ENCODE measurements around the gene DCP2.

DCP2 gene

DNA sequence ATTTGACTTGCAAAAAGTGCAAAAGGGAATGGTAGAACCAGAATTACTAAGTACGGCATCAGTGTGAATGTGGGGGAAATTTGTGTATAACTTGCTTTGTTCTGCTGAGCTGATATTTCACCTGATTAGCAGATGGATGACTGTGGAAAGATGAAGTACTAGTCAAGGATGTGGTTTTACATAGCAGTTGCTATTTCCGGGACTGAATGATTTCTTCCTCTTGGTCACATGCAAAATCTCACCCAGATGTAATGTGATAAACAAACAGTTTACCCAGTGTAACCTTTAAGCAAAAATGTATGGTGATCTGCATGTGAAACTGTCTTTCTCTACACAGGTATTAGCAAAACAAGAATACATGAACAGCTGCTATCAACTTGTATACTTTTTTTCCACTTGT lies 46.1 kb downstream of the DCP2 start:
- DNase-seq (ENCODE audit: low spot score) = no peak

DNA sequence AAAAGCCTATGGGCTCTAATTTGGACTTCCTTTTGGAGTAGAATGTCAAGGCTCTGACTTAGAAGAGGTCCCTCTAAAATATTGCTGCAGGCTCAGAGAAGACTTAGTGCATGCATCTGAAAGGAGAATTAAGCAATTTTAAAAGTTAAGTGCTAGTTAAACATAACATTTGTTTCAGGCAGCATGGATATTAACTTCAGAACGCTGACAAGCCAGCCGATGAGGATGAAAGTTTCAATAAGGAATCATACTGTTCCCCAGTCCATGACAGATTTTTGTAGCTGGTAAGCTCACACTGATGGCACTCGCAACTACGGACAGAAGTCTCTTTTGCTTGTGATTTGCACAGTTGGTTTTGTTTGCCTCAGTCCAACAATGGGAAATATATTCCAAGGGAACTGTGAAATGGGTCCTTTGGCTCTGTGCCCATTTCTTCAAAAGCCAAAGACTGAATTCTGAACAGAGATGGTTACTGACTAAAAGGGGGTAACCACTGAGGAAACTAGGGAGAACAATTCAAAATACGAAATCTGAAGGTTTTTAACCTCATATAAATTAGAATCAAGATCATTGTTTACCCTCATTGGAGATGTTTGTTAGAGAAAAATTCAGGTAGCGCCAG lies 47.6 kb downstream of the DCP2 start:
- no peak for DNase-seq (ENCODE audit: low spot score)

- DNase-seq (ENCODE audit: low spot score) = no peak
These were observed 49.0 kb downstream of the DCP2 start for GRCh38 chr5:113025596-113025995.

- no peak for DNase-seq (ENCODE audit: low spot score)
These were observed 49.6 kb downstream of the DCP2 start for GRCh38 chr5:113026211-113026610.

- DNase-seq (ENCODE audit: low spot score) = no peak
These were observed 50.4 kb downstream of the DCP2 start for GRCh38 chr5:113027015-113027414.

DNA sequence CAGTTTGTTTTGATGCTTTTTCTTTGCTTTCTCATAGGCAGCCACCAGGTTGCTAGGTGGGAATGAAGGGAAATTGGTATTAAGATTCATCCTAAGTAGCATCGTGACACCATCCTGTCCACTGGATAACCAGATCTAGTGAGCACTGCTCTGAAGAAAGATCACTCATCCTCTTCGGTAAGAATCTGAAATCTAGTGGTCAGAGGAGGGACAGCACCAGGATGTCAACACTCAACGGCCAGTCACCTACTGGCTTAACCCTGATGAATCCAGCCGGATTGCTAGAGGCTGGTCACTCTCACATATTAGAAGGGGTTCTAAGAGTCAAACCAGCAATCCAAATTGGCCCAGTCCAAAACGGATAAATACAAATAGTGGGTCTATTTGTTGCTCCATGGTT lies 50.8 kb downstream of the DCP2 start:
- DNase-seq (ENCODE audit: low spot score) = no peak

- peak; percentile 41 for DNase-seq (ENCODE audit: low spot score)
These were observed 53.0 kb downstream of the DCP2 start for GRCh38 chr5:113029614-113030013.

GRCh38 chr5:113031104-113031503 lies 54.5 kb downstream of the DCP2 start:
- DNase-seq (ENCODE audit: low spot score) = no peak

GRCh38 chr5:113031557-113031956 lies 55.0 kb downstream of the DCP2 start:
- no peak for DNase-seq (ENCODE audit: low spot score)

GRCh38 chr5:113034182-113034773 lies 57.7 kb downstream of the DCP2 start:
- DNase-seq (ENCODE audit: low spot score) = peak; percentile 91

DNA sequence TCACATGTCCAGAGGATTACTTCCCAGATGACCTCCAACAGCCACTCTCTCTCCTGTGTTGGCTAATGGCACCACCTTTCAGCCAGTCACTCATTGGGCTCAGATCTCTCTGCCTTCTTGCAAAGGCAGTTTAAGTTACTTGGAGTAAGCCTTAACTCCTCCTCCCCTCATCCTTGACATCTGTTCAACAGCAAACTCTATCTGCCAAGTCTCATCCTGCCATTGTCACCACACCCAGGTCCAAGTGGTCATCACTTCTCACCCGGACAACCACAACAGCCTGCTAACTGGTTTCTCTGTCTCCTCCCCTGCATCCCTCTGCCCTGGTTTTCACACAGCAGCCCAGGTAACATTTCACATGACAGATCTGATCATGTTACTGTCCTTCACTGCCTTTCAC lies 58.5 kb downstream of the DCP2 start:
- DNase-seq (ENCODE audit: low spot score) = no peak

DNA sequence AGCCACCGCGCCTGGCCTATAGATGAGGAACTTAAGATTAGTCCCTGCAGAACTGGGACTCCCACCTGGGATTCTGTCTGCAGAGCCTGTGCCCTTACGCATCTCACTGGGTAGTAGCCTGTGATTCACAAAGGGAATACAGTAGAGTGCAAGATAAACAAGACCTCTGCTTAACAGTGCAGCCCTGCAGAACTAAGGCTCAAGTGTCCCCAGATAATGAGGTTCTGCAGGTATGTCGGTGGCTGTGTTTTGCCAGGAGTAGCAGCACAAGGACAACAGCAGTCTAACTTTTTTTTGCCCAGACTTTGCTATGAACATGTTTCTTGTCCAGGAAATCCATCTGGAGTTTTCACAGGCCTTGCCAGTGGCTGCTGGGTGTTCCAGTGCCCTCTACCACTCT lies 59.7 kb downstream of the DCP2 start:
- no peak for DNase-seq (ENCODE audit: low spot score)

DNA sequence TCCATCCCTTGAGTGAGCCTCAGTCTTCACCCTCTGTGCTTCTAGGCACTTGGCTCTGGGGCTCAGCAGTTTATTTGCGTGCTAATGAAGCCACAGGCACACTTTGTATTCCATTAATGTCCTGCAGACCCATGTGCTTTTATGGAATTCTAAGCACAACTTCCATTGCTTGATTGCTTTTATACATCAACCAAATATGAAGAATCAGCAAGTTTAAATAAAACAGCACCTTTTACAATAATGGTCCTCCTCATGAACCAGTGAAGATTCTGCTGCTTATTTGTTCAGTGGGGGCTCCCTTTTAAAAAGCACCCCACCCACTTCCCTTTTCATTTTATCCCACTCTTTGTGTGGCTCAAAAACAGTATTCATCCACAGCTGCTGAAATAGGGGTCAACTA lies 60.2 kb downstream of the DCP2 start:
- DNase-seq (ENCODE audit: low spot score) = no peak

- no peak for DNase-seq (ENCODE audit: low spot score)
These were observed 61.5 kb downstream of the DCP2 start for GRCh38 chr5:113038136-113038535.

DNA sequence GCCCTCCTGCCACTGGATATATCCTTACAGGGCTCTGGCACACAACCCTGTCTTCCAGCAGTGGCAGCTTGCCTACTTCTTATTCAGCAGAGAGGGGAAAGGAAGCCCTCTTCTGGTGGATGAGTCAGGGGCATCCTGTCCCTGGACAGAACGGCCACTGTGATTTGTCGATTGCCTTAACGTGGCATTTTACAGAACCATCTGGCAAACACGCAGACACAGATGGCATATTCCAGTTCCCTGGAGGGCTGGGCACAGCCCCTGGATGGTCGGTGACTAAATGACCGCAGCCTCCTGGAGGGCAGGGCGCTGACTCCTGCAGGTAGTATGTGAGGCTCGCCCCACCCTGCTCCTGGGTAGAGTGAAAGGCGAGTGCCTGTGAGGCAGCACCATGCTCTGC lies 62.1 kb downstream of the DCP2 start:
- peak; percentile 55 for DNase-seq (ENCODE audit: low spot score)

- DNase-seq (ENCODE audit: low spot score) = no peak
These were observed 62.8 kb downstream of the DCP2 start for GRCh38 chr5:113039229-113039933.

DNA sequence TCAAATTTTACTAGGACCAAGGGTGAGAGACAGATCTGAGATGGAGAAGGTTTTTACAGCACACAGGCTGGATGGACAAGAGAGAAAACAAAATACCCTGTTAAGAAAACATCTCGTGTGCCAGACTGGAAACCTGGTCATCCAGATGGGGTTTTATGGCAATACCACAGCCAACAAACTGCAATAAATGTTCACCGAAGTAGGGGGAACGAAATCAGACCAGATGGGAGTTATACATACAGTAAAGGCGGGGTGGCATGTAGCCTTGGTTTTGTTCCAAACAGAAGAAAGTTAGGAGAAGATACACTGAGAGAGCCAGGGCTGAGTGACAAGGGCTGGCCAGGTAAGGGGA lies 63.3 kb downstream of the DCP2 start:
- DNase-seq (ENCODE audit: low spot score) = no peak

- DNase-seq (ENCODE audit: low spot score) = no peak
These were observed 64.2 kb downstream of the DCP2 start for GRCh38 chr5:113040672-113041260.

- no peak for DNase-seq (ENCODE audit: low spot score)
These were observed 66.1 kb downstream of the DCP2 start for GRCh38 chr5:113042491-113043243.

DNA sequence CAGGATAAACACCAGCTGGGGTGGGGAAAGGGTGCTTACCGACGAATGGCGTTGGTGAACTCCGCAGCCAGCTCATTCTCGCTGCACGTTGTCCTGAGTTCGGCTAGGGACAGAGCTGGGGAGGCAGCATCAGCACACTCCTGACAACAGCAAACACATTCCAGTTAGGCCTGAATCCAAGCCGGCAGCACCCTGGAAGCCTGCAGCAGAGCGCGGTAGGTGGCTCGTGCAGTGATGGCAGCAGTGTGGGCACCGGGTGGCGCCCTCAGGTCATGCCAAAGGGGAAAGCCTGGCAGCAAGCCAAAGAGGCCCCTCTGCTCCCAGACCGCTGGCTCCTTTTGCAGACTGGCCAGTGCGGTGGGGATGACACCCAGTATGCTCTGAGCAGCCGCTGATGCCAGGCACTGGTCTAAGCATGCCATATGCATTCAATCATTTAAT lies 66.9 kb downstream of the DCP2 start:
- DNase-seq (ENCODE audit: low spot score) = peak; percentile 25

GRCh38 chr5:113044776-113045465 lies 68.3 kb downstream of the DCP2 start:
- DNase-seq (ENCODE audit: low spot score) = no peak

DNA sequence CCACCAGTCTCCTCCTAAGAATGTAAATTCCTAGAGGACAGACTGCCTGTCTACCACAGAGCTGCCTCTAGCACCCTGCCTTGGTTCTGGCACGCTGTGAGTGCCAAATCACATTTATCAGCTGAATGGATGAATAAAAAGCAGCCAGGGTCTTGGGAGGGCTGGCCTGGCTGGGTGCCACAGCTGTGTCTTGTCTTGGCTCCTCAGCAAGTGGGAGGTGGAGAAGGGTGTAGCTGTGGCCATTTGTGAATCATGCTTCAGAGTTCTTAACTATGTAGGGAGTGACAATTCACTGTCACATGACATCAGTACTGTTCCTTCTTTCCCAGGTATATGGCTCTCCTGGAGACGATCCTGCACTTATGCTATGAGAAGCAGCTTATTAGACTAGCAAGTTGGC lies 70.6 kb downstream of the DCP2 start:
- peak; percentile 39 for DNase-seq (ENCODE audit: low spot score)

Measured in GM03348 (cell line).